IMR-90 (cell line): ENCODE data around the gene CNOT6. TPM values are rescaled to one million over a fixed set of nuclear protein-coding genes. Genes with fewer than 3 reads are reported as not detected.

Experiments used
- ATAC-seq: fragments of 200-7000 bp; cut with Tn5 transposase; 2 replicates; pipeline ENCODE4 v1.9.1; 2020; ENCODE audit warnings: low read depth, mild to moderate bottlenecking, moderate library complexity
- BruUV-seq: library from RNA; stranded (reverse); fragments of 400-500 nt; replicated peaks from 2 replicates; lab custom pipeline; 2021; lab: Mats Ljungman, UMichigan
- CTCF ChIA-PET: fragments of 300-600 bp; formaldehyde crosslinking; extraction: SDS; loops from one replicate; lab custom pipeline; 2021; ENCODE audit warnings: antibody characterized with exemption; lab: Yijun Ruan, JAX
- POLR2A ChIA-PET: fragments of 300-600 bp; sonication (Branson Sonifier 250); formaldehyde crosslinking; loops from one replicate; lab custom pipeline; 2022; ENCODE audit warnings: antibody characterized with exemption; ENCODE audit not compliant: unreplicated experiment; lab: Charles Lee
- DNase-seq: peaks from one replicate; pipeline ENCODE4 v3.0.0; 2013
- H2AFZ ChIP-seq: replicated peaks from 2 replicates; pipeline ENCODE3; 2013; ENCODE audit warnings: low read length, mild to moderate bottlenecking; ENCODE audit not compliant: poor library complexity
- H2AK5ac ChIP-seq: 2 replicates; pipeline ENCODE4 v1.6.1; 2013; ENCODE audit warnings: low read depth, low read length, inconsistent platforms
- H2AK9ac ChIP-seq: replicated peaks from 2 replicates; pipeline ENCODE3; 2013; ENCODE audit warnings: mild to moderate bottlenecking, low read depth, low read length, moderate library complexity; ENCODE audit not compliant: poor library complexity
- H2BK120ac ChIP-seq: 2 replicates; pipeline ENCODE4 v1.6.1; 2013; ENCODE audit warnings: low read depth, low read length, inconsistent platforms
- H2BK15ac ChIP-seq: 3 replicates; pipeline ENCODE4 v1.6.1; 2013; ENCODE audit warnings: low read depth, low read length, inconsistent platforms
- H2BK20ac ChIP-seq: 2 replicates; pipeline ENCODE4 v1.6.1; 2013; ENCODE audit warnings: low read depth, mild to moderate bottlenecking, inconsistent platforms, low read length, moderate library complexity
- H2BK5ac ChIP-seq: 2 replicates; pipeline ENCODE4 v1.6.1; 2013; ENCODE audit warnings: mild to moderate bottlenecking, low read depth, low read length, inconsistent platforms; ENCODE audit not compliant: poor library complexity, severe bottlenecking
- H3K14ac ChIP-seq: replicated peaks from 2 replicates; pipeline ENCODE4 v1.6.1; 2013; ENCODE audit warnings: low read depth, low read length, inconsistent platforms
- H3K18ac ChIP-seq: 2 replicates; pipeline ENCODE4 v1.6.1; 2013; ENCODE audit warnings: low read depth, low read length, control low read depth
- H3K23ac ChIP-seq: 2 replicates; pipeline ENCODE4 v1.6.1; 2013; ENCODE audit warnings: low read depth, low read length, inconsistent platforms
- H3K27ac ChIP-seq: 2 replicates; pipeline ENCODE4 v1.5.1; 2013; ENCODE audit warnings: mild to moderate bottlenecking, control low read depth, low read length; ENCODE audit not compliant: insufficient read depth
- H3K27me3 ChIP-seq: 2 replicates; pipeline ENCODE4 v1.6.1; 2013; ENCODE audit warnings: low read length; ENCODE audit not compliant: control insufficient read depth, insufficient read depth
- H3K36me3 ChIP-seq: 2 replicates; pipeline ENCODE4 v1.6.1; 2013; ENCODE audit warnings: low read length, mixed read lengths; ENCODE audit not compliant: control insufficient read depth, insufficient read depth
- H3K4ac ChIP-seq: 2 replicates; pipeline ENCODE4 v1.6.1; 2013; ENCODE audit warnings: low read depth, low read length, inconsistent platforms
- H3K4me1 ChIP-seq: 2 replicates; pipeline ENCODE4 v1.6.1; 2013; ENCODE audit warnings: low read length, mixed read lengths; ENCODE audit not compliant: control insufficient read depth, insufficient read depth
- H3K4me2 ChIP-seq: 2 replicates; pipeline ENCODE4 v1.6.1; 2013; ENCODE audit warnings: low read depth, mild to moderate bottlenecking, control low read depth, low read length, moderate library complexity
- H3K4me3 ChIP-seq: 2 replicates; pipeline ENCODE4 v1.5.1; 2013; ENCODE audit warnings: low read depth, mild to moderate bottlenecking, control low read depth, low read length, moderate library complexity; ENCODE audit not compliant: insufficient read depth
- H3K56ac ChIP-seq: 2 replicates; pipeline ENCODE4 v1.6.1; 2013; ENCODE audit warnings: low read length, inconsistent platforms; ENCODE audit not compliant: insufficient read depth; ENCODE audit errors: extremely low read depth
- H3K79me1 ChIP-seq, 2 experiments: 2 replicates each; pipeline ENCODE4 v1.6.1; 2013; ENCODE audit warnings: low read length in 2 of 2, inconsistent platforms in 1 of 2, low read depth in 1 of 2
- H3K9ac ChIP-seq: 2 replicates; pipeline ENCODE4 v1.6.1; 2013; ENCODE audit warnings: low read depth, low read length, control low read depth
- H3K9me1 ChIP-seq: 2 replicates; pipeline ENCODE4 v1.6.1; 2013; ENCODE audit warnings: low read length, inconsistent platforms; ENCODE audit not compliant: insufficient read depth
- H3K9me3 ChIP-seq: 2 replicates; pipeline ENCODE4 v1.6.1; 2013; ENCODE audit warnings: low read length; ENCODE audit not compliant: control insufficient read depth, insufficient read depth
- H4K20me1 ChIP-seq: 2 replicates; pipeline ENCODE4 v1.6.1; 2013; ENCODE audit warnings: low read length, inconsistent platforms; ENCODE audit not compliant: insufficient read depth
- H4K5ac ChIP-seq: 2 replicates; pipeline ENCODE4 v1.6.1; 2013; ENCODE audit warnings: mild to moderate bottlenecking, low read depth, low read length, control low read depth
- H4K8ac ChIP-seq, 2 experiments: 2 replicates each; pipeline ENCODE4 v1.6.1; 2013; ENCODE audit warnings: low read depth in 2 of 2, low read length in 2 of 2, control low read depth in 1 of 2, inconsistent platforms in 1 of 2
- H4K91ac ChIP-seq: 2 replicates; pipeline ENCODE4 v1.6.1; 2013; ENCODE audit warnings: low read depth, low read length, inconsistent platforms; ENCODE audit not compliant: insufficient read depth
- RCOR1 ChIP-seq: IDR thresholded peaks from 2 replicates; pipeline ENCODE4 v1.6.1; 2012; ENCODE audit warnings: mild to moderate bottlenecking, low read length, improper control_type of control experiment; ENCODE audit not compliant: insufficient replicate concordance
- SMC3 ChIP-seq: fragments of 150-350 bp; IDR thresholded peaks from 2 replicates; pipeline ENCODE4 v1.6.1; 2016; ENCODE audit warnings: low read depth, mild to moderate bottlenecking, antibody characterized with exemption, low read length, moderate library complexity
- WGBS, 2 experiments: methylation state at CpG; one replicate each; pipeline versions ENCODE4 v1.1.5 to v1.1.7; 2013; ENCODE audit warnings: missing lambda C conversion rate in 2 of 2; ENCODE audit not compliant: insufficient read length in 1 of 2; ENCODE audit errors: extremely low coverage in 2 of 2; 5-methylcytosine and 5-hydroxymethylcytosine counted together
- dilution Hi-C: fragments of 300-500 bp; cut with HindIII; formaldehyde crosslinking; loops from one replicate; pipeline ENCODE4 v1.14.3; 2018; ENCODE audit warnings: low sequenced_read_pairs; ENCODE audit not compliant: unreplicated experiment
- in situ Hi-C: fragments of 300-500 bp; cut with MboI; formaldehyde crosslinking; loops from 3 replicates; pipeline ENCODE4 v1.14.3; 2019; ENCODE audit warnings: low sequenced_read_pairs, inconsistent platforms, mixed read lengths
- intact Hi-C: fragments of 100-400 bp; cut with micrococcal nuclease; formaldehyde crosslinking; loops from 2 replicates; pipeline ENCODE4 v1.10.0; 2022
- polyA plus RNA-seq, 3 experiments: library from polyadenylated mRNA; depleted of rRNA; stranded (reverse); fragments of >200 nt; gene quantifications; 2 replicates each; pipeline ENCODE4 v1.2.3, GENCODE V29; 2012; ENCODE audit warnings: low replicate concordance in 1 of 3
- total RNA-seq: library from RNA; depleted of rRNA; stranded (reverse); fragments of >200 nt; gene quantifications from 2 replicates; pipeline ENCODE4 v1.2.3, GENCODE V29; 2012

The CNOT6 gene
- total and polyA plus RNA-seq, 2 of the 4 experiments (the other 2 are of a cell fraction): 9.7 to 10.8 TPM

- Histone ChIP-seq H4K8ac (no peak overlapping the region), H3K27ac (no peak overlapping the region), H3K4ac (no peak overlapping the region), H2BK120ac (no peak overlapping the region), H4K5ac (no peak overlapping the region), H3K79me1 (no peaks in the 10 kb centered on the region), H3K23ac (no peak overlapping the region), H3K9ac (no peak overlapping the region), H3K9me1 (no peaks in the 10 kb centered on the region), H2BK5ac (no peak overlapping the region), H3K18ac (no peak overlapping the region), H2AFZ (peak overlapping the region; percentile 51), H3K4me1 (no peaks in the 10 kb centered on the region), H3K9me3 (no peaks in the 10 kb centered on the region), H2BK15ac (no peak overlapping the region), H2AK5ac (no peak overlapping the region), H3K4me3 (peak overlapping the region; percentile 28), H2BK20ac (no peak overlapping the region), H4K20me1 (no peaks in the 10 kb centered on the region), H3K4me2 (peak overlapping the region; percentile 77; the same call in 1 of the 2 replicates), H3K56ac (no peak overlapping the region), H2AK9ac (no peak overlapping the region), H4K91ac (no peak overlapping the region), H3K14ac (no peak overlapping the region), H3K36me3 (no peaks in the 10 kb centered on the region), H3K27me3 (peaks cover 10% of the 10 kb centered on the region; the same call in 1 of the 2 replicates)
- intact Hi-C loops (no loop called here), dilution Hi-C loops (no loop called here), in situ Hi-C loops (no loop called here)
- CTCF ChIA-PET: interaction anchor here (0.8 to 1.4 kb wide), 4 partner anchors 12 to 328 kb away, joined by 3 to 8 read pairs (median 4); no protein-coding TSS in a partner anchor
- ATAC-seq: no peak
- POLR2A ChIA-PET: no interaction called here
- no peak for DNase-seq
- TF ChIP-seq SMC3: no peak
- TF ChIP-seq RCOR1: no peak
- 3% methylated on average over 6 of the region's 15 CpGs; no CpG with 5 or more reads in 1 of the 2 experiments for WGBS, 2 experiments
- no TSS peak for BruUV-seq
Observed at GRCh38 chr5:180618487-180618828, 124.3 kb downstream of the CNOT6 start.
